DOHH2 (cell line): Measurements from ENCODE around the gene CHCHD6.

ENCODE experiments used
- H3F3A ChIP-seq: fragments of 200-600 bp; sonication (generic), shearing (Covaris generic); 2 replicates; pipeline ENCODE4 v1.6.0; 2016; ENCODE audit warnings: antibody characterized with exemption, mild to moderate bottlenecking; ENCODE audit not compliant: control insufficient read depth, insufficient read depth
- H3K27ac ChIP-seq: fragments of 200-600 bp; sonication (generic); 2 replicates; pipeline ENCODE4 v1.5.1; 2014; ENCODE audit warnings: low read depth, mild to moderate bottlenecking, low read length, moderate library complexity
- H3K27me3 ChIP-seq: fragments of 200-600 bp; sonication (generic); 2 replicates; pipeline ENCODE4 v1.6.1; 2014; ENCODE audit warnings: mild to moderate bottlenecking, low read length, mixed read lengths; ENCODE audit not compliant: control insufficient read depth
- H3K36me3 ChIP-seq: fragments of 200-600 bp; sonication (generic); 2 replicates; pipeline ENCODE4 v1.6.1; 2014; ENCODE audit warnings: mild to moderate bottlenecking, low read length, moderate library complexity, mixed read lengths; ENCODE audit not compliant: control insufficient read depth
- H3K4me1 ChIP-seq: fragments of 200-600 bp; sonication (generic); 2 replicates; pipeline ENCODE4 v1.6.1; 2014; ENCODE audit warnings: mild to moderate bottlenecking, low read length, mixed read lengths; ENCODE audit not compliant: control insufficient read depth
- H3K4me2 ChIP-seq: fragments of 200-600 bp; sonication (generic); 2 replicates; pipeline ENCODE4 v1.6.0; 2014; ENCODE audit warnings: mild to moderate bottlenecking, low read length, moderate library complexity
- H3K4me3 ChIP-seq: fragments of 200-600 bp; sonication (generic); 2 replicates; pipeline ENCODE4 v1.5.1; 2014; ENCODE audit warnings: mild to moderate bottlenecking, low read length, mixed read lengths
- H3K79me2 ChIP-seq: fragments of 200-600 bp; sonication (generic); 2 replicates; pipeline ENCODE4 v1.6.1; 2014; ENCODE audit warnings: mild to moderate bottlenecking, low read length, mixed read lengths; ENCODE audit not compliant: control insufficient read depth
- H3K9me2 ChIP-seq: fragments of 200-600 bp; sonication (generic); replicated peaks from 2 replicates; pipeline ENCODE4 v1.6.1; 2014; ENCODE audit warnings: mild to moderate bottlenecking, low read length, mixed read lengths; ENCODE audit not compliant: control insufficient read depth
- H3K9me3 ChIP-seq: fragments of 200-600 bp; sonication (generic); 2 replicates; pipeline ENCODE4 v1.6.1; 2014; ENCODE audit warnings: antibody characterized with exemption, low read length, mixed read lengths; ENCODE audit not compliant: control insufficient read depth, insufficient read depth
- H4K20me1 ChIP-seq: fragments of 200-600 bp; sonication (generic); 2 replicates; pipeline ENCODE4 v1.6.0; 2014; ENCODE audit warnings: low read depth, mild to moderate bottlenecking, antibody characterized with exemption, low read length, moderate library complexity; ENCODE audit not compliant: control insufficient read depth, insufficient read depth
- EZH2phosphoT487 ChIP-seq: fragments of 200-600 bp; sonication (generic); IDR thresholded peaks from 2 replicates; pipeline ENCODE4 v1.6.1; 2017; ENCODE audit warnings: borderline replicate concordance, mild to moderate bottlenecking, antibody characterized with exemption, low read length, moderate library complexity, mixed read lengths
- TF ChIP-seq, protein P1 (sequence below): fragments of 200-600 bp; sonication (generic); IDR thresholded peaks from one replicate; pipeline ENCODE4 v1.5.1; 2014; ENCODE audit warnings: antibody characterized with exemption, mild to moderate bottlenecking, low read depth, low read length; ENCODE audit not compliant: poor library complexity, severe bottlenecking

The CHCHD6 gene

DNA sequence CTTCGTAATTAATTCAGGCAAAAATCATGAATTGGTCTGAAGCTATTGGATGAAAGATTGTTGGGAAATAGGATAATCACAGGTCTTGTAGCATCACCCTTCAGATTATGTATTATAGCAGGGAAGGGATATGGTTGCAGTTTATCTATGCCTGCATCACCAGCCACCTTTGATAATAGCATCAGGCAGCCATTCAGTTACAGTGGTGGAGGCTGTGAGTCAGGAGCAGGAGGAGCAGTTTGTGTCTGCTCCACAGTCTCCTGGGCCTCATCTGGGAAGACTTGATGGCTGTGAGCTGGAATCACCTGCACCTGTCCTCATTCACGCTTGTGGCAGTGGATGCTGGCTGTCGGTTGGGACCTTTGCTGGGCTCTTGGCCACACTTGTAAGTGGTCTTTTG lies 174.6 kb downstream of the CHCHD6 start:
- H3K4me3 ChIP-seq, result no peak overlapping the region

DNA sequence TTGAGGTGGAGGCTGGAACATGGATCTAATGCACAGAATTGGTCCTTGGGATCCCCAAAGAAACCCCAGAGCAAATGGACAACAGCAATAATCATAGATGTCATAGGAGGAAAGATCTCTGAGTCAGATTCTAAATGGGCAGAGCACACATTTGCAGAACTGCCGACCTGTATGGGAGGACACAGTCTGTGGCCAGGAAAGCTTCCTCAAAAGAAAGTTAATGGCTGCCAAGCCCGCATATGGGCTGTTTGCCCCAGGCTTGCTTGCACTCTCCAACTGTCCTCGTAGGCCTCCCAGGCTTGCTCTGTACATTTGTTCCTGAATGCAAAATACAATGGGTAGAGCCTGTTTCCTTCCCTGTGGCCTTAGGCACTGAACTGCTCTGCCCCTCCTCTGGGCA lies 176.9 kb downstream of the CHCHD6 start:
- H3K27ac ChIP-seq, result no peak overlapping the region
- no peaks in the 10 kb centered on the region for H3K9me2 ChIP-seq
- H3K4me3 ChIP-seq, result no peak overlapping the region
- no peaks in the 10 kb centered on the region for H3K36me3 ChIP-seq
- TF ChIP-seq, protein P1, sequence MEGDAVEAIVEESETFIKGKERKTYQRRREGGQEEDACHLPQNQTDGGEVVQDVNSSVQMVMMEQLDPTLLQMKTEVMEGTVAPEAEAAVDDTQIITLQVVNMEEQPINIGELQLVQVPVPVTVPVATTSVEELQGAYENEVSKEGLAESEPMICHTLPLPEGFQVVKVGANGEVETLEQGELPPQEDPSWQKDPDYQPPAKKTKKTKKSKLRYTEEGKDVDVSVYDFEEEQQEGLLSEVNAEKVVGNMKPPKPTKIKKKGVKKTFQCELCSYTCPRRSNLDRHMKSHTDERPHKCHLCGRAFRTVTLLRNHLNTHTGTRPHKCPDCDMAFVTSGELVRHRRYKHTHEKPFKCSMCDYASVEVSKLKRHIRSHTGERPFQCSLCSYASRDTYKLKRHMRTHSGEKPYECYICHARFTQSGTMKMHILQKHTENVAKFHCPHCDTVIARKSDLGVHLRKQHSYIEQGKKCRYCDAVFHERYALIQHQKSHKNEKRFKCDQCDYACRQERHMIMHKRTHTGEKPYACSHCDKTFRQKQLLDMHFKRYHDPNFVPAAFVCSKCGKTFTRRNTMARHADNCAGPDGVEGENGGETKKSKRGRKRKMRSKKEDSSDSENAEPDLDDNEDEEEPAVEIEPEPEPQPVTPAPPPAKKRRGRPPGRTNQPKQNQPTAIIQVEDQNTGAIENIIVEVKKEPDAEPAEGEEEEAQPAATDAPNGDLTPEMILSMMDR, result no peak
- no peak for TF ChIP-seq EZH2phosphoT487
- H3K9me3 ChIP-seq, result no peaks in the 10 kb centered on the region
- H3K4me1 ChIP-seq, result no peaks in the 10 kb centered on the region
- no peaks in the 10 kb centered on the region for H4K20me1 ChIP-seq
- no peak overlapping the region for H3K4me2 ChIP-seq
- H3K27me3 ChIP-seq, result no peaks in the 10 kb centered on the region
- no peaks in the 10 kb centered on the region for H3F3A ChIP-seq
- no peaks in the 10 kb centered on the region for H3K79me2 ChIP-seq

More for the DNA sequence above, 174.6 kb downstream of the CHCHD6 start:
- no peaks in the 10 kb centered on the region for H3K27me3 ChIP-seq
- no peak overlapping the region for H3K4me2 ChIP-seq
- no peaks in the 10 kb centered on the region for H4K20me1 ChIP-seq
- no peaks in the 10 kb centered on the region for H3K36me3 ChIP-seq
- no peaks in the 10 kb centered on the region for H3K9me3 ChIP-seq
- no peaks in the 10 kb centered on the region for H3K79me2 ChIP-seq
- no peak for TF ChIP-seq EZH2phosphoT487
- TF ChIP-seq, protein P1, result no peak
- H3K9me2 ChIP-seq, result no peaks in the 10 kb centered on the region
- H3F3A ChIP-seq, result no peaks in the 10 kb centered on the region
- H3K4me1 ChIP-seq, result no peaks in the 10 kb centered on the region
- no peak overlapping the region for H3K27ac ChIP-seq

DNA sequence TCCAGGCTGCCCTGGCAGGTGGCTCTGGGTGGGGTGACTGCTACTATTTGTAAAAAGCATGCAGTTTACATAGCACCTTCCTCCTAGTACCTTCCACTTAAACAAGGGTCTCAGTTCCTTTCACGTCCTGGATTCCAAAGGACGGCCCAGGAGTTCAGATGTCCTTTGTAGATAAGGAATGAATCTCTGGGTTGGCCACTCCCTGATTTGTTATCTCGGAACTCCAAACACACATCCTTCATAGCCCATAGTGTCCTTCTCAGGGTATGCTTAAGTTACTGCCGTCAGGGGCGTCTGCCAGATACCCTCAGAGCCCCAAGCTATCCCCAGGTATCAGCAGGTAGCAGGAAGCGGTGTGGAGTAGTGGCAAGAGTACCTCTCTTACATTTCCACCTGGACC lies 177.8 kb downstream of the CHCHD6 start:
- TF ChIP-seq EZH2phosphoT487, result no peak
- TF ChIP-seq, protein P1, result no peak
- no peak overlapping the region for H3K4me3 ChIP-seq
- no peaks in the 10 kb centered on the region for H3K36me3 ChIP-seq
- H4K20me1 ChIP-seq, result no peaks in the 10 kb centered on the region
- no peaks in the 10 kb centered on the region for H3K9me3 ChIP-seq
- no peaks in the 10 kb centered on the region for H3K9me2 ChIP-seq
- no peaks in the 10 kb centered on the region for H3K27me3 ChIP-seq
- H3K79me2 ChIP-seq, result no peaks in the 10 kb centered on the region
- no peak overlapping the region for H3K4me2 ChIP-seq
- no peaks in the 10 kb centered on the region for H3F3A ChIP-seq
- no peak overlapping the region for H3K27ac ChIP-seq
- no peaks in the 10 kb centered on the region for H3K4me1 ChIP-seq

DNA sequence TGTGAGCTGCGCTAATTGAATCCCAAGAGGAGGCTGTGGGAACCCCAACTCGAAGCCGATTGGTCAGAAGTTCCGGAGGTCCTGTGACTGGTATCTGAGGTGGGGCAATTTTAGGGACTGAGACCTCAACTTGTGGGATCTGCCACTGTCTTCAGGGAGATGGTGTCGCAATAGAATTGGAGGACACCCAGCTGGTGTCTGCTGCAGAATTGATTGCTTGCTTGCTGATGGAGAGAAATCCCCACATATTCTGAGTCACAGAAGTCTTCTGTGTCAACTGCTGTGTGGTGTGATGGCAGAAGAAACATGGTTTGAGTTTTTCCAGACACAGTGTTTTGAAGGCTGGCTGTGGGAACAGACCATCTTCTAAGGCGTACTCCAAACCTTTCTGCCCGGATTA lies 179.2 kb downstream of the CHCHD6 start:
- Histone ChIP-seq H3K4me1 (no peaks in the 10 kb centered on the region), H3K9me3 (no peaks in the 10 kb centered on the region), H3K4me3 (no peak overlapping the region), H3K27ac (no peak overlapping the region), H3F3A (no peaks in the 10 kb centered on the region), H3K9me2 (no peaks in the 10 kb centered on the region), H3K36me3 (no peaks in the 10 kb centered on the region), H4K20me1 (no peaks in the 10 kb centered on the region), H3K27me3 (no peaks in the 10 kb centered on the region), H3K79me2 (no peaks in the 10 kb centered on the region), H3K4me2 (no peak overlapping the region)
- TF ChIP-seq EZH2phosphoT487, result no peak
- TF ChIP-seq, protein P1, result no peak
